ENCODE measurements around the gene RASD1. TPM values are rescaled to one million over a fixed set of nuclear protein-coding genes. Genes with fewer than 3 reads are reported as not detected.
"Not testable (repeated sequence)": the region's sequence is repeated elsewhere in the genome, so short reads cannot be mapped to it uniquely, and the experiment has no call there.

The RASD1 gene
- total RNA-seq, 1 donor from 2014 or later, result 5.2 TPM

DNA sequence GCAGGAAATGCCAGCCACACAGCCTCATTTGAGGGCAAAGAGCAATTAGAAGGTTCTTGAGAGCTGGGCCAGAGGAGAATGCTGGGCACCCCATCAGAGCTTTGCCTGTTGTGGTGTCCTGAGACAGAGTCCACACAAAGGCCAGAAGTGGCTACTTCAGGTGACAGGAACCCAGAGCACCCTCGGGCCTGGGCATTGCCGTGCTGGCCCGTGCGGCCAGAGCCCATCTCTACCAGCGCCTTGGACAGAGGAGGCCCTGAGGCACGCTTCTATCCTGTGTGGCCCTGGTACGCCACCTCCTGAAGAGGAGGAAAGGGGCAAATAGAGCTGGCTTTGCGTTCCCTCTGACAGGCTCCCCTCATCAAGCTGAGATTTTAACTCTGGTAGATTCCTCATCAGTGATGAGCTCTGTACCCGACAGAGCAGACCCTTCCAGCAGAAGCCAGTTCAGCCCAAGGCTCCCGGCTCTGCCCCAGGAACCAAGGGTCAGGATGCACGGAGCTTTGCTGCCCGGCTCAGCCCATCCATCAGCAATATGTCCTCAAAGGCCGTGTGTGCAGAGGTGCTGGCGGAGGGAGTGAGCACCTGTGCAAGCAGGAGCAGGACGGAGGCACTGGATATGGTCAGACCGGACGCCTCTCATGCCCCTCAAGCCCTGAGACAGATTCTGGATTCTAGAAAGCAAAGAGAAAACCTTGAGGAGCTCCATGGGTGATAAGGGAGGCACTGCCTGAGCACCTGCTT, 3.4 kb upstream of the RASD1 start:
- no peak for DNase-seq (ENCODE audit: extremely low read depth, low read depth, low spot score)

GRCh38 chr17:17498606-17499301, 2.6 kb upstream of the RASD1 start:
- DNase-seq (ENCODE audit: extremely low read depth, low read depth, low spot score), result no peak

DNA sequence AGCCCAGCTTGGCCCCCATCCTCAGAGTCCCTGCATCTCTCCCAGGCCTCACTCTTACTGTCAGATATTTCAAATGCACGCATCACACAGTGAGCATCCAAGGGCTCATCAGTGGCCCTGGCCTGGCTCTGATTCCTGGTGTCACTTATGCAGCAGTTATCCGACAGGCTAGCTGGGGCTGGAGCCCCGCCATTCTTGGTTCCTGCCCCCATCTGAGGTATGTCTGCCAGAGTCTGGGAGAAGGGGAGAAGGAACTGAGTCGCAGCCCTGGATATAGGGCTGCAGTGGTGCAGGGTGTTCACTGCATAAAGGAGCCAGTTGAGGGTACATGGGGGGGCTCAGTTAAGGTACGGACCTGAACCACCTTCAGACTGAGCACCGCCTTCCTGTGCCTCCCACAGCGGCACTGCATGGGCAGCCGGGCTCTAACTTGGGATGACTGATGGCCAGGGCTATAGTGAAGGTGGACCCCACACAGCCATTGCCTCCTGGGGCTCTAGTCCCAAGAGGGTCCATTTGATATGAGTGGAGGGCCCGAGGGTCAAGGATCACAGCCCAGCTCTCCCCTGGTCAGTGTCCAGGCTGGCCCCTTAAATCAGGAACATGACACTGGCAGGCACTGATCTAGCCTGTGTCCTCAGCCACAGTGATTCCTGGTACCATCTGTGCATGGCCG, 1.8 kb upstream of the RASD1 start:
- DNase-seq (ENCODE audit: extremely low read depth, low read depth, low spot score), result no peak

GRCh38 chr17:17497065-17497844, 1.1 kb upstream of the RASD1 start:
- no peak for DNase-seq (ENCODE audit: extremely low read depth, low read depth, low spot score)

DNA sequence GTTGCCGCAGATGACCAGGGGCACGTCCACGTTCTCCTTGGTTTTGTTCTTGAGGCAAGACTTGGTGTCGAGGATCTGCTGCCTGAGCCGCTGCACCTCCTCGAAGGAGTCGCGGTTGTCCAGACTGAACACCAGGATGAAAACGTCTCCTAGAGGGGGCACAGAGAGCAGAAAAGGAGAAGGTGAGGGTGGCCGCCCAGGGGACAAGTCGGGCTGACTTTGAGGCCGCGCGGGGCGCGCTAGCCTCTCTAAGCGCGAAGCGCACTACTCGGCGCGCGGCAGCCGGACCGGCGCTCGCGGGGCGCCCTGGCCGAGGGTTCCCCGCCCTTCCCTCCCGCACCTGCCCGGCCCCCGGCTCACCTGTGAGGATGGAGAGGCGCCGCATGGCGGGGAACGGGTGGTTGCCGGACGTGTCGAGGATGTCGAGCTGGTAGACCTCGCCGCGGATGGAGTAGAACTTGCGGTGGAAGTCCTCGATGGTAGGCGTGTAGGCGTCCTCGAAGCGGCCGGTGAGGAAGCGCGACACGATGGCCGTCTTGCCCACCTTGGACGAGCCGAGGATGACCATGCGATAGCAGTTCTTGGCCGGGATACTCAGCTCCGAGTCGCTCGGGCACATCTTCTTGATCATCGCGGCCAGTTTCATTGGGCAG, 533 bp downstream of the RASD1 start:
- no peak for DNase-seq (ENCODE audit: extremely low read depth, low read depth, low spot score)

GRCh38 chr17:17494870-17495535, 1.2 kb downstream of the RASD1 start:
- DNase-seq (ENCODE audit: extremely low read depth, low read depth, low spot score), result no peak

- no peak for DNase-seq (ENCODE audit: extremely low read depth, low read depth, low spot score)
These were observed 1.7 kb downstream of the RASD1 start for GRCh38 chr17:17494499-17494869.

- no peak for DNase-seq (ENCODE audit: extremely low read depth, low read depth, low spot score)
These were observed 2.2 kb downstream of the RASD1 start for GRCh38 chr17:17493986-17494466.

GRCh38 chr17:17493249-17493985, 2.8 kb downstream of the RASD1 start:
- no peak for DNase-seq (ENCODE audit: extremely low read depth, low read depth, low spot score)

GRCh38 chr17:17492571-17492970, 3.6 kb downstream of the RASD1 start:
- DNase-seq (ENCODE audit: extremely low read depth, low read depth, low spot score), result no peak

GRCh38 chr17:17492085-17492484, 4.1 kb downstream of the RASD1 start:
- DNase-seq (ENCODE audit: extremely low read depth, low read depth, low spot score), result no peak

- no peak for DNase-seq (ENCODE audit: extremely low read depth, low read depth, low spot score)
These were observed 4.6 kb downstream of the RASD1 start for GRCh38 chr17:17491546-17491988.

- DNase-seq (ENCODE audit: extremely low read depth, low read depth, low spot score), result no peak
These were observed 5.1 kb downstream of the RASD1 start for GRCh38 chr17:17491031-17491471.

DNA sequence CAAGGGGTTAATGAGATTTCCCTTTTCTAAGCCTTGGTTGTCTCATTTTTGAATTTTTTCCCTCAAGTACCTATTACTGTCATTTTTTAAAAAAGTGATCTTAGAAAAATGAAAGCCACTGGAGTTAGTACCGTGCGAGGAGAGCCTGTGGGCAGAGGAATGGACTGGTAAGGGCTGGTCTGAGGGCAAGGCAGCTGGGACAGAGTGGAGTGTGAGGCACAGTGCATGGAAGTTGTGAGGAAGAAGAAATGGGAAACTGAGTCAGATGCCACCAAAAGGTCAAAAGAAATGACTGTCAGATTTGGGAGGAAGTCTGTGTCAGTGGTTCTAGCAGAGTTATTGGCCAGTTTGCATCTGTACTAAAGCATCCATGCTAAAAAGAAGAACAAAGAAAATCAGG, 8.2 kb downstream of the RASD1 start:
- DNase-seq (ENCODE audit: extremely low read depth, low read depth, low spot score), result no peak

DNA sequence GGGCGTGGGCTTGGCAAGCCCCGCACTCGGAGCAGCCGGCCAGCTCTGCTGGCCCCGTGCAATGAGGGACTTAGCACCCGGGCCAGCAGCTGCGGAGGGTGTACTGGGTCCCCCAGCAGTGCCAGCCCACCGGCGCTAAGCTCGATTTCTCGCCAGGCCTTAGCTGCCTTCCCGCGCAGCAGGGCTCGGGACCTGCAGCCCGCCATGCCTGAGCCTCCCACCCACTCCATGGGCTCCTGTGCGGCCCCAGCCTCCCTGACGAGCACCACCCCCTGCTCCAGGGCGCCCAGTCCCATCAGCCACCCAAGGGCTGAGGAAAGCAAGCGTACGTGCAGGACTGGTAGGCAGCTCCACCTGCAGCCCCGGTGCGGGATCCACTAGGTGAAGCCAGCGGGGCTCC, 9.8 kb downstream of the RASD1 start:
- not testable (repeated sequence) for DNase-seq (ENCODE audit: extremely low read depth, low read depth, low spot score)

- DNase-seq (ENCODE audit: extremely low read depth, low read depth, low spot score), result no peak
These were observed 10.8 kb downstream of the RASD1 start for GRCh38 chr17:17485420-17485819.

DNA sequence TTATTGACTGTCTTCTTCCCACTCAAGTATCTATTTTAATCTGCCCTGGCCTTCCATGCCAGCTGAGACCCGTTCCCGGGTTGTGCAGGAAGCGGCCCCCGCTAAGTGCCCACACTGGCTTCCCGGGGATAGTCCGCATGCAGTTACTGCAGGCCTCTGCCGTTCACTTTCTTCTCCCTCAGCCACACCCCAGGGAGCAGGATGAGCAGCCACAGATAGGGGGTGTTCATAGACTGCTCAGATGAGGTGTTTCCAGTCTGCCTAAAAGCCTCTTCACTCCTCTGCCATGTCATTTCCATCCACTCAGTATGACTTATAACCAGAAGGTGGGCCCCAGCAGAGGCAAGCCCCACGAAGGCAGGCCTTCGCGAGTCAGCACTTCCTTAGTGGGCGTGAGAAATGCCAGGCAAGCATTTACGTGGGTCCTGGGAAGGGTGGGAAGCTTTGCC, 11.7 kb downstream of the RASD1 start:
- DNase-seq (ENCODE audit: extremely low read depth, low read depth, low spot score), result no peak

DNA sequence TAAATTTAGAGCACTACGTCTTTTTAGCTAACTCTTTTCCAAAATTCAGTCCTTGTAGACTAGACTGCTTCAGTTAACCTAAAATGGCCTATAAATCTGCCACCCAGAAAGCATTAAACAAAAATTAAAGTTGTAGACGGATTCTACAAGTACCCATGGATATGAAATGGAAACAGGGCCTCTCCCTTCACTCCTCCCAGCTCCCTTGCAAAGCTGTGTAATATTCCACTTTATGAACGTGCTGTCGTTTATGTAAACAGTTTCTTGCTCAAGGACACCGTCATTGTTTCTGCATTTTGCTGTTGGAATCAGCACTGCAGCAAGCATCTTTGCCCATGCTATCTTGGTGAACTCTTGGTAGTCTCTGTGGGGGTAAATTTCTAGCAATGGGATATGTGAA, 14.3 kb downstream of the RASD1 start:
- no peak for DNase-seq (ENCODE audit: extremely low read depth, low read depth, low spot score)

GRCh38 chr17:17480593-17481148, 15.5 kb downstream of the RASD1 start:
- no peak for DNase-seq (ENCODE audit: extremely low read depth, low read depth, low spot score)
